GM13976 (cell line): ENCODE data around the gene PLK1.
"Not testable (repeated sequence)": the region's sequence is repeated elsewhere in the genome, so short reads cannot be mapped to it uniquely, and the experiment has no call there.

Experiments
- DNase-seq: peaks from one replicate; pipeline ENCODE4 v3.0.0; 2012; ENCODE audit warnings: low spot score
- CTCF ChIP-seq: IDR thresholded peaks from 2 replicates; pipeline ENCODE4 v1.5.1; 2012; ENCODE audit warnings: borderline replicate concordance, mild to moderate bottlenecking; ENCODE audit not compliant: insufficient read depth; ENCODE audit errors: extremely low read depth, missing control alignments, control extremely low read depth
- in situ Hi-C: fragments of 300-500 bp; cut with MboI; formaldehyde crosslinking; loops from one replicate; pipeline ENCODE4 v1.12.0; 2022; ENCODE audit warnings: low sequenced_read_pairs, mixed read lengths, inconsistent platforms; ENCODE audit not compliant: unreplicated experiment

Gene PLK1

GRCh38 chr16:23712976-23713375 is 34.3 kb downstream of the PLK1 start, which contains the start of gene ERN2:
Gene ERN2, minus strand, starts transcription at chr16:23713222. Its CDS starts 35 bp downstream, at chr16:23713187.
- TF ChIP-seq CTCF, result no peak
- DNase-seq, result no peak
- in situ Hi-C loops, result no loop called here

DNA sequence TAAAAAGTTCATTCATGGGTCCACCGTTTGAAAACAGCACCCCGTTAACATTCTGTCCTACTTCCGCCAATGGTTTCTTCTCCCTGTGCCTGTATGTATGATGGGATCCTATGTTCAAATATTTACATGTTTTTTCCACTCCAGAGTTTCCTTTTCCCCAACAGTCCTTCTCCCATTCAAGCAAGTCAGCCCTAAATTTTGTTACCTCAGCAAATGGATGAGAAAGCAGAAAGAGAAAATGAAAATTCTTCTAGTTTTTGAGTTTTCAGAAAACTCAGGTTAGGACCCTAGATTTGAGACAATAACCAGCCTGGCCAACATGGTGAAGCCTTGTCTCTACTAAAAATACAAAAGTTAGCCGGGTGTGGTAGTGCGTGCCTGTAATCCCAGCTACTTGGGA is 37.8 kb downstream of the PLK1 start:
- in situ Hi-C loops, result no loop called here
- no peak for TF ChIP-seq CTCF
- no peak for DNase-seq

GRCh38 chr16:23722613-23723240 is 44.0 kb downstream of the PLK1 start:
- DNase-seq, in situ Hi-C loops: not testable (repeated sequence)

DNA sequence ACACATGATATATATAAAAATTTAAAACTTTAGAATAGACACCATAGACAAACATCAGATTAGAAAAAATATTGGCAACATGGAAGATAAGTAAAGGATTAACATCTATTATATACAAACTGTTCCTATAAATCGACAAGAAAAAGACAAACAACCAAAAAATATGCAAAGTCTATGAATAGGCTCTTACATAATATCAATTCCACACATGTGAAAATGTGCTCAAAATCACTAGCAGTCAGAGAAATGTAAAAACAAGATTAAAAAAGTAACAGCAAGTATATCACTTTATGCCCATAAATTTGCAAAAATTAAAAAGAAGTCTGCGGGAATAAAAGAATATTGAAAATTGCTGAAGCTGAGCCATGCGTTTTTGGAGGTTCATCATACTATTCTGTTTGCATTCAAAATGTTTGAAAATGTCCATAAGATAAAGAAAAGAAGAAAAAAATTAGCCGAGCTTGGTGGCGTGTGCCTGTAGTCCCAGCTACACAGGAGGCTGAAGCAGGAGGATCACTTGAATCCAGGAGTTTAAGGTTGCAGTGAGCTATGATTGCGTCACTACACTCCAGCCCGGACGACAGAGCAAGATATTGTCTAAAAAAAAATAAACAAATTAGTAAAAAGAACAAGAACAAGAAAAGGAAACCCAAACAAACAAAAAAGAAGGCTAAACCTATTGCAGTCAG is 45.6 kb downstream of the PLK1 start:
- TF ChIP-seq CTCF, result no peak
- in situ Hi-C loops, result no loop called here
- no peak for DNase-seq

- DNase-seq, result no peak
- in situ Hi-C loops, result no loop called here
- no peak for TF ChIP-seq CTCF
Measured at GRCh38 chr16:23724785-23725131, 46.1 kb downstream of the PLK1 start.

DNA sequence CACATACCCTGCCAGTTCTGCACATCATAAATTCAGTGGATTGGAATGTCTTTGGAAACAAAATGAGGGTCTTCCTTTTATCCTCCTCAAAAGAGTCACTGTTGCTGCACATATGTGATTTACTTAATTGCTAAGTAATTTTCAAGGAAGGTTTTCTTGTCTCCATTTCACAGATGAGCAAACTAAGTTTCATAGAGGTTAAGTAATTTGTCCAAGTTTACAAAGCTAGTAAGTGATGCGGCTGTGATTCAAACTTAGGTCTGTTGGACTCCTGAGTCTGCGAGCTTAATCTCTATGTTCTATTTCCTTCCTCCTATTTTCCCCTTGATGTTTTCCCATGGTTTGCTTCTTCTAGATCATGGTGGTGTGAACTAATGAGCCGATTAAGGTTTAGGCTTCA is 48.0 kb downstream of the PLK1 start:
- in situ Hi-C loops, result no loop called here
- no peak for DNase-seq
- TF ChIP-seq CTCF, result no peak

- no peak for DNase-seq
- in situ Hi-C loops, result no loop called here
- no peak for TF ChIP-seq CTCF
Measured at GRCh38 chr16:23728112-23728477, 49.4 kb downstream of the PLK1 start.
